ENCODE measurements around the gene PRR35.

PRR35 gene

GRCh38 chr16:598823-599739 is 38.9 kb downstream of the PRR35 start:
- no peak for DNase-seq

GRCh38 chr16:600781-601180 is 40.6 kb downstream of the PRR35 start:
- DNase-seq = no peak

GRCh38 chr16:603933-604332 is 43.7 kb downstream of the PRR35 start:
- DNase-seq = no peak

GRCh38 chr16:606656-607307 is 46.6 kb downstream of the PRR35 start:
- no peak for DNase-seq

- DNase-seq = no peak
These were observed 47.8 kb downstream of the PRR35 start for GRCh38 chr16:608019-608418.

GRCh38 chr16:609316-609715 is 49.1 kb downstream of the PRR35 start:
- DNase-seq = no peak

GRCh38 chr16:609984-610383 is 49.8 kb downstream of the PRR35 start:
- no peak for DNase-seq

- no peak for DNase-seq
These were observed 50.6 kb downstream of the PRR35 start for GRCh38 chr16:610513-611381.

GRCh38 chr16:615122-615521 is 54.9 kb downstream of the PRR35 start:
- no peak for DNase-seq
